Erythroblast (primary cell): ENCODE measurements around the gene CLCN3.
"Not testable (repeated sequence)": the region's sequence is repeated elsewhere in the genome, so short reads cannot be mapped to it uniquely, and the experiment has no call there.

Experiments
- DNase-seq, 2 experiments: peaks; one replicate each; lab custom pipeline; 2025; lab: John Stamatoyannopoulos, UW
- GATA1 ChIP-seq: IDR thresholded peaks from 2 replicates; pipeline ENCODE4 v1.6.1; 2011; ENCODE audit warnings: low read depth, mild to moderate bottlenecking, control low read depth, low read length, moderate library complexity
- POLR2A ChIP-seq: IDR thresholded peaks from 2 replicates; pipeline ENCODE4 v1.6.1; 2011; ENCODE audit warnings: mild to moderate bottlenecking, low read length

The CLCN3 gene

DNA sequence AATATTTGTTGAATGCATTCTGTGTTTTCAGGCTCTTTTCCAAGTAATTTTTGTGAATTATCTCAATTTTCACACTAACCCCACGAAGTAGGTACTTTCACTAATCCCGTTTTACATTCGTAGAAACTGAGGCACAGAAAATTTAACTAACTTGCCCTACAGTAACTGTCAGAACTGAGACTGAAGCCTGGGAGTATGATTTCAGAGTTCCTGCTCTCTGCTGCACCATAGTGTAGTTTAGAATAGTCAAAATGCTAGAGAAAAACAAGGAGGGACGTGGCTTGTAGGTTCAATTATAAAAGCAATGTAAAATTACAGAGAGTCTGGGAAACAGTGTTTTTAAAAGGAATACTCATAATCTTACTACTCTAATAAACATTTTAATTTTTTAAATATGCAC lies 2.2 kb downstream of the CLCN3 start:
- peak in 1 of 2 experiments; percentile 60 for DNase-seq
- TF ChIP-seq GATA1: no peak
- TF ChIP-seq POLR2A: no peak

DNA sequence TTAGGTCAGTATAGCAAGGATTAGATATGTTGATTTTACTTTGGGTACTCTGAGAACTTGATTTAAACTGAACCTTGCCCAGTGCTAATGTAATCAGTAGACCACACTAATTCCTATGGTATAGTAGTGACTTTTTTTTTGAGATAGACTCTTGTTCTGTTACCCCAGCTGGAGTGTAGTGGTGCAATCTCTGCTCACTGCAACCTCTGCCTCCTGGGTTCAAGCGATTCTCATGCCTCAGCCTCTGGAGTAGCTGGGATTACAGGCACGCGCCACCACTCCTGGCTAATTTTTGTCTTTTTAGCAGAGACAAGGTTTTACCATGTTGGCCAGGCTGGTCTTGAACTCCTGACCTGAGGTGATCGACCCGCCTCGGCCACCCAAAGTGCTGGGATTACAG lies 3.6 kb downstream of the CLCN3 start:
- not testable (repeated sequence) for DNase-seq

DNA sequence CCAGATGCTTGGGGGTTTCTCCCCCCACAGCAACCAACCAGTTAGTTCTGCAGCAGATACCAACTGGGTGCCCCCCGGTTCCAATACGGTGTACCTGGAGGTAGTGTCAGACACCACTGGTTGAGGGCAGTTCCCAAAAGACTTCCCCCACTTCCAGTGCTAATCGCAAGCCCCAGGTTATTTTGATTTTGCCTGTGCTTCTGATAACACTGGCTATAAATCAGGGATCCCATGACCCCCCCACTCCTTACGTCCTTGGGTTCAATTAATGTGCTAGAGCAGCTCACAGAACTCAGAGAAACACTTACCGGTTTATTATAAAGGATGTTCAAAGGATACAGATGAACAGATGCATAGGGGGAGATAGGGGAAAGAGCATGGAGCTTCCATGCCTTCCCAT lies 5.5 kb downstream of the CLCN3 start:
- peak; percentile 64 to 65 for DNase-seq

DNA sequence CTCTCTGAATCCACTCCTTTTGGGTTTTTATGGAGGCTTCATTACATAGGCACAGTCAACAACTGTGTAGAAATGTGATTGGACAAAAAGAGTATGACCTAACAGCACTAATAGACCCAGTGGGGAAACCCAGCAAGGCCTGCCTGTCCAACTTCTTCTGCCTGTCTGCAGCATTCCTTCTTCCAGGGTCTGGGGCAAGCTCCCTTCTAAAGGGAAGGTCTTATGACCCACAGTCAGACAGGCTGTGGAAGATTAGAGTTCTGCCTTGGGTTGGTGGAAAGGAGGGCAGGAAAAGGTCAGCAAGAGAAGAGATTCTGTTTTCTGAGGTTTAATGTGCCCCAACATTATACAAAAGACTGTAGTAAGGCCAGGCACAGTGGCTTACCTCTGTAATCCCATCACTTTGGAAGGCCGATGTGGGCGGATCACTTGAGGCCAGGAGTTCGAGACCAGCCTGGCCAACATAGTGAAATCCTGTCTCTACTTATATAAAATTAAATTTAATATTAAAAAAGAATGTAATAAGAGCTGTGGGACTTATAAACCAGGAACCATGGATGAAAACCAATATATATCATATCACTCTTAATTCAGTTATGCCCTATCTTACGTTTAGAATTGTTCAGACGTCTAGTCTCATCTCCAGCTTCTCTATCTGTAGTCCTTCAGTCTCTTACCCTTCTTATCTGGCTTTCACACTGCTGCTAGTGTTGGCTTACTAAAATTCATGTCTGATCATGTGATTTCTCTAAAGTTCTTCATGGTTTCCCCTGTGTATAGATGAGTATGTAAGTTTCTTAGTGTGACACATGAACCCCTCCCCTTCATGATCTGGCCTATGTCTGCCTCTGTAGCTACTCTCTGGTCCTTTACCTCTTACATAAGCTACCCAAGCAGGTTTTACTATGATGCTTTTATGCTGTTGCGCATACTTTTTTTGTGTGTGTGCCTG lies 6.2 kb downstream of the CLCN3 start:
- DNase-seq: peak; percentile 94 to 98
- TF ChIP-seq GATA1: peak; percentile 79
- TF ChIP-seq POLR2A: peak; percentile 73

More for the DNA sequence above, 5.5 kb downstream of the CLCN3 start:
- TF ChIP-seq GATA1: no peak

DNA sequence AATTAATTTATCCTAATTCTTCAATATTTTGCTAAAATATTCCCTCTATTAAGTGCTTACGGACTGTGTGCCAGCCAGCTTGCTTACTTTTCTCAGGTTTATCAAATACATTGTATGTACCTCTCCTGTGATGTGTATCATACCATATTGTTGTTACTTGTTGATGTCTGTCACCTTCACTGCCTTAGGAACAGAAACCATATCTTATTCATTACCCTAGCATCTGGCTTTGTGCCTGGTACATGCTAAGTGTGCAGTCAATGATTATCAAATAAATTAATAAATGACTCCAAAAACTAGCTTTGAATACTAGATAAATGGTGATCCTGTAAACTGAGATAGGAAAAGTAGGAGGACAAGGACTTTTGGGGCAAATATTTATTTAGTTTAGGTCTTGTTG lies 6.9 kb downstream of the CLCN3 start:
- no peak for TF ChIP-seq GATA1
- peak; percentile 50 for TF ChIP-seq POLR2A
- peak; percentile 87 to 91 for DNase-seq

DNA sequence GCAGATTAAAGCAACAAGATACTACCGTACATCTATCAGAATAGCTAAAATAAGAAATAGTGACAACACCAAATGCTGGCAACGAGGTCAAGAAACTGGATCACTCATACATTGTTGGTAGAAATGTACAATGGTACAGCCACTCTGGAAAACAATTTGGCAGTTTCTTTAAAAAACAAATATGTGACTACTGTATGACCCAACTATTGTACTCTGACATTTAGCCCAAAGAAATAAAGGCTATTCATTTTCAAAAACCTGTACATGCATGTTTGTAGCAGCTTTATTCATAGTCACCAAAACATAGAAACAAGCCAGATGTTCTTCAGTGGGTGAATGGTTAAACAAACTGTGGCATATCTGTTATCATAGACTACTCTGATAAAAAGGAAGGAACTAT lies 8.2 kb downstream of the CLCN3 start:
- TF ChIP-seq POLR2A: no peak
- TF ChIP-seq GATA1: no peak
- DNase-seq: peak in 1 of 2 experiments; percentile 42

DNA sequence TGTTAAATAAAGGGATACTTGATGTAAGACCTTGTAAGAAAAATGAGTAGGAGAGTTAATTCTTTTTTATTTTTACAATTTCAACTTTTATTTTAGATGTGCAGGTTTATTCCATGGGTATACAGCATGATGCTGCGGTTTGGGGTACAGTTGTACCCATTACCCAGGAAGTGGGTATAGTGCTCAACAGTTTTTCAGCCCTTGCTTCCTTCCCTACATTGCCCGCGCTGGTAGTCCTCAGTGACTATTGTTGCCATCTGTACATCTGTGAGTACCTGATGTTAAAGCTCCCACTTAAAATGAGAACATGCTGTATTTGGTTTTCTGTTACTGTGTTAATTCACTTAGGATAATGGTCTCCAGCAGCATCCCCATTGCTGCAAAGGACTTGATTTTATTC lies 9.7 kb downstream of the CLCN3 start:
- TF ChIP-seq GATA1 (no peak), POLR2A (no peak)
- no peak for DNase-seq

DNA sequence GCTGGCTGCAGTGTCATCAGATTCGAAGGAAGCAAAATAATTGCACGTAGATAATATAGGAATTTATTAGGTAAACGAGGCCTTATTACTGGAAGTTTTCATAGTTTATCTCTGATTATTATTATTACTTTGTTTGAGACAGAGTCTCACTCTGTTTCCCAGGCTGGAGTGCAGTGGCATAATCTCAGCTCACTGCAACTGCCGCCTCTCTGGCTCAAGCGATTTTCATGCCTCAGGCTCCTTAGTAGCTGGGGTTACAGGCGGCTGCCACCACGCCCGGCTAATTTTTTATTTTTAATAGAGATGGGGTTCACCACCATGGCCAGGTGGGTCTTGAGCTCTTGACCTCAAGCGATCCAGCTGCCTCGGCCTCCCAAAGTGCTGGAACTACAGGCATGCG lies 12.5 kb downstream of the CLCN3 start:
- TF ChIP-seq GATA1 (no peak), POLR2A (no peak)
- DNase-seq: no peak

DNA sequence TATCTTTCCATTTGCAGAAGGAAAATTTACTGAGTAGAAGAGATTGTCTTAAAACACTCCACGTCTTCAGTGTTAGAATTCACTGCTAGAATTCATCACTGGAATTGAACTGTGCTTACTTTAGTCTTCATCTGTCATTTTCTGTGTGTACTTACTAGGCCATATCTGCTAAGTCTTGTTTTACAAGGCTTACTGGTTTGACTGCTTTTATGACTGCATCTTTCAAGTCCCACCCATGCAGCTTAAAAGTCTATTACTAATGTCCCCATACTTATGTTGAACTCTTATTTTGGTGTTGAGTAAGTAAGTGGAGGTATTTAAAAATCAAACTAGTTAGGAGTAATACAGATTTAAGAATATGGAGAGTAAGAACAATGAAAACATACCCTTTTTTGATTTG lies 14.6 kb downstream of the CLCN3 start:
- no peak for TF ChIP-seq POLR2A
- no peak for TF ChIP-seq GATA1
- DNase-seq: no peak

DNA sequence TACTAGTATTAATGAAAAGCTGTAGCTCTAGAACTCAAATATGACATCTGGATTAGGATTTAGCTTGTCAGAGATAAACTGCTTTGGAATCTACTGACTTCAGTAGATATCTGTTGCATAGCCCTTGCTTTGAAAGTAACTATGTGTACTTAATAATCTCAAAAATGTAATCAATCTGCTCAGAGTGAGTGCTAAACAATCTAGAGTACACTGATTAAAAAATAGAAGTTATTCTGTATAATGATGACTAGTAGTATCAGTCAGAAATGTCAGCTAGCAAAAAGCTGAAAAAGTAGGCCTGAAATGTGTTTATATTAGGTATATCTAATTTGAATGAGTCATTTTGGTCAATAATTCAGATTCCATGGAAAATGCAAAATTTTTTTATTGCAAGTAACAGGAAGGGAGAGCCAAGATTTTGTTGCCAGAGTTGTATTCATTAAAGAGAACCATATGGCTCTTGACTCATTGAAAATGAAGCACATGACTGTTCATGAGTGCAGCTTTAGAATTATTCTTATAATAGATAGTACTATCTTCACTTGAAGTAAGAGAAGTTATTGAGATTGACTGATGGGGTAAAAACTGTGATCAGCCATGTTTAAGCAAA lies 20.0 kb downstream of the CLCN3 start:
- no peak for TF ChIP-seq GATA1
- TF ChIP-seq POLR2A: no peak
- no peak for DNase-seq

DNA sequence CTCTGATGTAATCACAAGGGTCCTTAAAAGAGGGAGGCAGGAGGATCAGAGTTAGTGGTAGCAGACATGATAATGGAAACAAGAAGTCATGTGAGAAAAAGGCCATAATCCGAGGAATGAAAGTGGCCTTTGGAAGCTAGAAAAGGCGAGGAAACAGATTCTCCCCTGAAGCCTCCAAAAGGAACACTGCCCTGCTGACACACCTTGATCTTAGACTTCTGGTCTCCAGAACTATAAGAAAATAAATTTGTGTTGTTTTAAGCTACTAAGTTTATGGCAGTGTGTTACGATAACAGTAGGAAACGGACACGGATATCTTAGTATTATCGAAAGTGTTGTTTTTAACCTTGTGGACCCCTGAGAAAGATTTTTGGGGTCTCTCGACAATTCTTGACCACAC lies 24.4 kb downstream of the CLCN3 start:
- DNase-seq: no peak
- TF ChIP-seq GATA1 (no peak), POLR2A (no peak)

DNA sequence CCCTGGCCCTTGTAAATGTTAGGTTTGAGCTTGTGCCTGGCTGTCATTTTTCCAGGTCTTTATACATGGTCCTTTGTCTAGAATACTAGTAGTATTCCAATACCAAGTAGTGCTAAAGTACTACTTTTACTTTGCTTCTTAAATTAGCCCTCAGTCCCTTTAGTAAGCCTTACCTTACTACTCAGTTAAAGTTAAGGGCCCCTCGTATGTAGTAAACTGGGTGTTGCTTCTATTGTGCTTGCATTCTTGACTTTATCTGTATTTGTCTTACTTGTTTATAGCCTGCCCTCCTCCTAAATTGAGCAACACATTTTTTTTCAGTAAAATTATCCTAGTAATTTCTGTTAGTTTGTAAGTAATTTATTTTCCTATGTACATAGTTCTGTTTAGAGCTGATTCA lies 25.2 kb downstream of the CLCN3 start:
- TF ChIP-seq POLR2A: no peak
- no peak for DNase-seq

DNA sequence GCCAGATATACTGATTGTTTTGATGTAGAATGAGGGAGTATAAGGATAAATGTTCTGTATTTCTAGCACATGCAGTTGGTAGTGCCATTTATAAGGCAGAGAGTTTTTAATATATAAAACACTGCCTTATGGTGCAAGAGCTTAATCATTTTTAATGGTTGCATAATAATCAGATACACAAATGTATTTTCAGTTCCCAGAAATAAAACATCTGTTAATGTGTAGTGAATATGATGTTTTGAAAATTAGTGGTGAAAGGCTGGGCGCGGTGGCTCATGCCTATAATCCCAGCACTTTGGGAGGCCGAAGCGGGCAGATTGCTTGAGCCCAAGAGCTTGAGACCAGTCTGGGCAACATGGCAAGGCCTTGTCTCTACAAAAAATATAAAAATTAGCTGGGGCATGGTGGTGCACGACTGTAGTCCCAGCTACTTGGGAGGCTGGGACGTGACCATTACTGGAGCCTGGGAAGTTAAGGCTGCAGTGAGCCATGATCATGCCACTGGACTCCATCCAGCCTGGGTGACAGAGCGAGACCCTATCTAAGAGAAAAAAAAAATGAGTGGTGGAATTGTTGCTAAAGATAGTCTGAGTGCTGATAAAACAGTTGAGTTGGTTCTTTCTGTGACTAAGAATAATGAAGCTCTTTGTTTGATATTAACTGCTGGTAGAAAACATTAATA lies 29.3 kb downstream of the CLCN3 start:
- peak; percentile 30 for TF ChIP-seq POLR2A
- no peak for TF ChIP-seq GATA1
- peak; percentile 90 for DNase-seq

DNA sequence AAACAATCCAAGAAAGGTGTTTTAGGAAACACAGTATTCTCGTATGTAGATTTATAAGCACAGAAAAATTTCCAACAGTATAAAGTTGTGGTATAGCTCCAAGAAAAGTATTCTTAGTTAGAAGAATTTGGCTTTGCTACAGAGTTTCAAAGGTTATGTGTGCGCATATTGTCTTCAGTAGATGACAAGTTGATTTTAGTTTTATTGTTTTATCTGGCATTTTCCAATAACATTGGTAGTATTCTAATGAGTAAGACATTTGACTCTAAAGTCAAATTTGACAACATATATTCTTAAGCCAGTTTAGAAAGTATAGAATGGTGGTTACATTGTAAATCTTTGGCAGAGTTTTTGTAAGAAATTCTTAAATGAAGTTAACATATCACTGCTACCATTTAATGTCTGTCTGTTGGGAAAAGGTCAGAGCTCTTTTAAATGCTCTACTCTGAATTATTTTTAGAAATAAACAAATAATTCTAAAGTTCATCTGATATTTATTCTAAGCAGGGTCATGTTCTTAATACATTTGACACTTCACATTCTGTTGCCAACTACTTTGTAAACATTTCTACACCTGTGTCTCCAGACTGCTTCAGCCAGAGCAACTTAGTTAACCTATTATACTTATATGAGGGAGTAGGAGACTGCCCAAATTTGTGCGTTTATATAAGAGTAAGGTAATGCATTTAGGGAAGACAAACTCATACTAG lies 30.0 kb downstream of the CLCN3 start:
- no peak for DNase-seq
- no peak for TF ChIP-seq POLR2A
- no peak for TF ChIP-seq GATA1
